IPS DF 4.7 (cell line): ENCODE results near the gene RASGRP2.

ENCODE experiments used
- DNase-seq: peaks from one replicate; pipeline ENCODE4 v3.0.0-alpha.2; 2013; ENCODE audit warnings: low spot score; ENCODE audit errors: extremely low read depth

RASGRP2 gene

DNA sequence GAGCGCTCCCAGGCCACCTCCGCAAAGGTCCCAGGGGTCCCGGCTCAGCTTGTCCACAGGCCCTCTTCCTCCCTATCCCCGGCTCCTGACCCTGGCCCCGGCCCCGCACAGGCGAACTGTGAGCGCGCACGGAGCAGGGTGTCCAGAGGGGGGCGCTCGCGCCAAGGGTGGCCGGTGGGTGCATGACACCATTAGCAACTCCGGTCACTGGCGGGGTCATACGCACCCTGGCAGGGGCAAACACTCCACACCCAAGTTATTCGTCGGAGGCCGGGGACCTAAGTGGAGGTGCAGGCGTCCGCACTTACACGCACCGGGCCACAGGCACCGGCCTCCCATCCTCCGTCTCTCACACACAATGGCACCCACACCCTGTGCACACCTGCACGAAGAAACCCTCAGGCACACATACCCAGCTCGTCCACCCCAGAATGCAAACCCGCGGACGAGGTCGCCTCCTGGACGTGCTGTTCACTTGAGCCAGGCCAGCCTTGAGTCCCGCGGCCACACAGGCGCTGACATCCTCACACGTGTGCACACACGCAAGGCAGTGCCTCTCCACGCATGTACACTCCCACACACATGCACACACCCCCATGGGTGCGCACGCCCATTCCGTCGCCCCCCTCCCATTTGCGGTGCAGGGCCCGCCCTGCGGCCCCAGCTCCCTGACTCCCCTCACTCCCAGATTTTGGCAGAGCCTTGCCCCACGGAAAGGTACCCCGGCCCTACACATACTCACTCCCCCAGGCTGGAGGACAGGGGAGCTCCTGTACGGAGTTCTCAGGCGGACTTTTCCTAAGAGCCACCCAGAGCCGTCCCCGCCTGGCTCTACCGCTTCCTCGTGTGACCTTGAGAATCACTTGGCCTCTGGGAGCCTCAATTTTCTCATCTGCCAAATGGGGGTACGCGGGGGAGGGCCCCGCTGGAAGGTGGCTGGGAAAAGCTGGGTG, at the start of gene RASGRP2:
RASGRP2 (minus strand) TSS at position 552 of the 953 bp plus-strand sequence. CDS start 1,276 bp downstream, outside the sequence.
- no peak for DNase-seq

DNA sequence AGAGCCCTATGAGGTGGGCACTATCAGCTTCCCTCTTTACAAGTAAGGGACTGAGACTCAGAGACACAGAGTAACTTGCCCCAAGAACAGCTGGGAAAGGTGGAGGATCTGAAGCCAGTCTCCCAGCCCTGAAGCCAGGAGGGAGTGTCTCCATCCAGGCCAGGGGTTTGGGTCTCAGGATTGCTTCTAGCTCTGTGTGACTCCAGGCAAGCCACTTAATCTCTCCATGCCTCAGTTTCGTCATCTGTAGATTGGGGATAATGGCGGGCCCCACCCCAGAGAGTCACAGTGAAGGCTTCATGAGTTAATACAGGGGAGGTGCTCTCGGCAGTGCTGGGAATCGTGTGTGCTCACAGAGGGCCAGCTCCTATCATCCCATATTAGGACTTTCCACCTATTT, 48.5 kb upstream of the RASGRP2 start:
- no peak for DNase-seq

DNA sequence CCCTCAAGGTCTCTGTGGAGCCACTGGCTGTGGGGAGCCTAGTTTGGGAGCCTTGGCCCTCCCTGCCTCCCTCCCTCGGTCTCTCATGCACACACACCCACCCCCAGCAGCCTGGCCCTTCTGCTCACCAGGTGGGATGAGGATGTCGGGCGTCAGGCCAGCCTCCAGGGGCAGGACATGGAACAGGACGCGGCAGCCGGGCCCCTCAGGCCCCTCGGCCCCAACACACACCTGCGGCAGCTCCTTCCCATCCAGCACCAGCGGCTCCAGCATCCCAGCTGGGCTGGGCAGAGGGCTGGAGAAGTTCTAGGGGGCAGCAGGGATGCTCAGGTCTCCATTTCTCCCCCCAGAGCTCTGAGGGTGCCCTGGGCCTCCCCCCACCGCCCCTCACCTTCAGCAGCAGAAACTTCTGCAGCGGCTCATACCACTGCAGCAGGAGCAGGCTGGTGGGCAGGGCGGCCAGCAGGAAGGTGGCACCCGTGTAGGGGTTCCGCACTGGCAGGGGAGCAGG, 47.9 kb upstream of the RASGRP2 start:
- DNase-seq: no peak

DNA sequence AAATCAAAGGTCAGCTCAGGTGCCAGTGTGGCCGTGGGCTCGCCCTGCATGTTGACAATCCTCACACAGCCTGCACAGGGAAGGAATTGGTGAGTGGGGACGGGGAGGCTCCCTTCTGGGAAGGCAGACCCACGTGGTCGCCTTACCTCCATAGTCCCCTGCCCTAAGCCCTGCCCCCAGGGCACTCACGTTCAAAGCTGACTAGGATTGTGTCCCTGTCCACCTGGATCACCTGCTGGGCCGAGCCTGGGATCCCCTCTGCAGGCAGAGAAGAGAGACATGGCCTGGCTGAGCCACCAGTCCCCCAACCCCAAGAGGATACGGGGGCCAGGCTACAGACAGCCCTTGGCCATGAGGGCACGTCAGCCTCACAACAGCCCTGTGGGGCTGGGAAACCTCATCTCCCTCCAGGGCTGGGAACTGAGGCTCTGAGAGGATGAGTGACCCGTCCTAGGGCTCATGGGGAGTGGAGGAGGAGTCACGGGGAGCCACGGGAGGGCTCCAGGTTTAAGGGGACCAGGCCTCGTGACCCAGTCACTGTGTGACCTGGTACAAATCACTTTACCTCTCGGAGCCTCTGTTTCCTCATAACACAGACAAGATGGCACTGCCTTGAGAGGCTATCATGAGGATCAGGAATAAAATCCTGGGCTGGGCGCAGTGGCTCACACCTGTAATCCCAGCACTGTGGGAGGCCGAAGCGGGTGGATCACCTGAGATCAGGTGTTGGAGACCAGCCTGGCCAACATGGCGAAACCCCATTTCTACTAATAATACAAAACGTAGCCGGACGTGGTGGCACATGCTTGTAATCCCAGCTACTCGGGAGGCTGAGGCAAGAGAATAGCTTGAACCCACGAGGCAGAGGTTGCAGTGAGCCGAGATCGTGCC, 46.5 kb upstream of the RASGRP2 start:
- DNase-seq: no peak

- DNase-seq: no peak
These were observed 45.6 kb upstream of the RASGRP2 start for GRCh38 chr11:64789331-64790204.

DNA sequence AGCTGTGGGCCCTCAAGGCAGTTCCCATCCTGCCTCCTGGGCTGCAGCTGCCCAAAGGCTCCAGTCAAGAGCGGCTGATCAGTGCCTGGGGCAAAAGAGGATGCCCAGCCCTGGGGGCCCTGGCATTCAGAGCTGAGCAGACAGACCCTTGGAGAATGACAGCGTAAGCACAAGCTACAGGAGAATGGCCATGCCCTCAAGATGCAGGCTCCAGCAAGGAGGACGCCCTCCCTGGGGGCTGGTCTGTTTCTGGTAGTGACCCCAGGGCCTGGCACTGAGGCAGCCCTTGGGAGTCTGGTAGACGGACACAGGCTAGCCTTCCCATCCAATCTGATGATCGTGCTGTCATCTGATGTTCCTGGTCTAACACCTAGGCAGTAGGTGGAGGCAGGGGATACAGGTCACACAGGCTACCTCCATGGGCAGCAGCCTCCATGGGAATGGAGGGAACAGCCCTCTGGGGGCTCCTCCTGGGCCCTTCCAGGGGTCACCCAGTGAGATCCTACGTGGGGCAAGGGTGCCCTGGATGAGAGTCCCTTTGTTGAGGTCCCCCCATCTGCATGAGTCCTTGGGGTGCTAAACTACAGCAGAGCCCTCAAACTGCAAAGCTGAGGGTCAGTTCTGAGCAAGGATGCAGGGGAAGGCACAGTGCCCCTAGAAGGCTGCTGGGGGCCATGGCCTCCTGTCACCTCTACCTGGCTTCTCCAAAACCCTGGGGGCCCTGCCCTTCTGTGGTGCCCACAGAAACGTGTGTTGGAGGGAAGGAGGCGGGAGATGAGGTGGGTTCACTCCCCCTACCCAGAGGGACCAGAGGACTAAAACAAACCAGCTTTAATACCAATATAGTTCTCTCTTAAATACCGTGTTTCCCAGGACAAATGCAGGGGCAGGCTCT, 44.6 kb upstream of the RASGRP2 start:
- DNase-seq: no peak

- DNase-seq: no peak
These were observed 43.8 kb upstream of the RASGRP2 start for GRCh38 chr11:64787526-64788320.

DNA sequence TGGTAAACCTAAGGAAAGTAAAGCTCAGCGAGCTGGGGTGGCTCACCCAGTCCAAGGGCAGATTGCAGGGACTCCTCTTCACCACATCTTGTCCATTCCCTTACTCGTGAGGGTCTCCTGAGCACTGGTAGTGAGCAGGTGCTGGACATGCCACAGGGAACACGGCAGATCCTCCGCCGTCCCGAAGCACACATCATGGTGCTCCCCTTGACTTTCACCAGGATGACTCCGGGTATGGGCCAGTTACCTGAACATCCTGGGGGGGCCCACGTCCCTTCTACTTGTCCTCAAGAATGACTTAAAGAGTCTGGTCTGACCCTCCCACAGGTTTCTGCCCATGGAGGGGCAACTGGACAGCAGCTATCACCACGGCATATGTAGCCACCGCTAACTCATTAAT, 42.4 kb upstream of the RASGRP2 start:
- no peak for DNase-seq

DNA sequence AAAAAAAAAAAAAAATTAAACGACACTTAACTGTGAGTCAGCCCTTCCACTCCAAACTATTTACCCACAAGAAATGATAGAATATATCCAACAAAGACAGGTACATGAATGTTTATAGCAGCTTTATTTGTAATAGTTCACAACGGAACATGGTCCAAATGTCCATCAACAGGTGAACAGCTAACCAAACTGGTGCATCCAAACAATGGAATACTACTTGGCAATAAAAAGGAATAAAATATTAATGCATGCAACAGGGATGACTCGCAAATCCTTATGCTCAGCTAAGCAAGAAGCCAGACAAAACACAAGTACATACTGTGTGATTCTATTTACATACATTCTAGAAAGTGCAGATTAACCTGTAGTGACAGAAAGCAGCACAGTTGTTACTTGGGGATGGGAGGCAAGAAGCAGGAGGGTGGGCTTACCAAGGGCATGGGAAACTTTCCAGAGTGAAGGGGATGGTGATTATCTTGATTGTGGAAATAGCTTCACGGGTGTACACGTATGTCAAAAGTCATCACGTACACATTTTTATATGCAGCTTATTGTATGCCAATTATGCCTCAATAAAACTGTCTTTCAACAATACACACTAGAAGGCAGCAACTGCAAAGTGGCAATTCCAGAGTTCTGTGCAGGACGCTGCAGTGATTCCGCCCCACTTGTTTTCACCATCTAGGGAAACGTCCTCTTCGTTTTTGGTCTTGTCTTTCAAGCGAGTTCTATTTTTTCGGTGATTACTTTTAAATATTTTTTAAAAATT, 41.1 kb upstream of the RASGRP2 start:
- no peak for DNase-seq

DNA sequence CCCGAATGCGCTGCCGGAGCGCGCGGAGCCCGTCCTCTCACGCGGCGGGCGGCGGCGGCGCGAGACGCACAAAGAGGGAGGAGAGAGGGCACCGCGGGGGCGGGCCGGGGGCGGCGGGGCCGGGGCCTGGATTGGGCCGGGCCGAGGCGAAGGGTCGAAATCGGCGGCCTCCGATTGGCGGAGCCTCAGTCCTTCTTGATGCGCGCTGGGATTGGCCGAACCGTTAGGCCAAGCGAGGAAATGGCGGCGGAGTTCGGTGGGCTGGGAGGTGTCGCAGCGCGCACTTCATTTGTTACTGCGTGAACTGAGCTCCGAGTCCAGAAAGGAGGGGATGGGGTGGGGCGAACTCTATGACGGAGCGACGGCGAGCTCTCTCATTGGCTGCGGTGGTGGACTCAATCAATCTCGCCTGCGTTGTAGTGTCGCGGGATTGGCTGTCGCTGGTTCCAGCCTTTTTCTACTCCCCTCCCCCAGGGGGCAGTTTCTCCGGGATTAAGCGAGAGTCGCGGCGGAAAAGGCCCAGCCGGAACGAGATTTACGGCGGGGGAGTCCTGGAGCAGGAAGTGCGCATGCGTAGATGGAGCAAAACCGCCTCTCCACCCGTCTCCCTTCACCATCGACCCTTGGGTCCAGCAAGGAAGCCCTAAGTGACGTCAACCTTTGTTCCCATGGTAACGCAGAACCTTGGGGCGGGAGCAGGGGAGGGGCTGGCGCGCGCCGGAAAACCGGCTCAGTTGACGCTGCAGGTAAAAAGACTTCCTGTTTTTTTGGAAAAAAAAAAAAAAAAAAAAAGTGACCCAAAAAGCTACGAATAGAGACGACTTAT, 34.7 kb upstream of the RASGRP2 start, which contains the start of gene SF1:
SF1 (minus strand) TSS at position 70 of the 826 bp plus-strand sequence. CDS start 150 bp downstream, outside the sequence.
- DNase-seq: peak; percentile 98

- no peak for DNase-seq
These were observed 34.2 kb upstream of the RASGRP2 start for GRCh38 chr11:64778223-64778472.

GRCh38 chr11:64777449-64778222, 33.7 kb upstream of the RASGRP2 start:
- no peak for DNase-seq

GRCh38 chr11:64776875-64777274, 32.9 kb upstream of the RASGRP2 start:
- DNase-seq: no peak

DNA sequence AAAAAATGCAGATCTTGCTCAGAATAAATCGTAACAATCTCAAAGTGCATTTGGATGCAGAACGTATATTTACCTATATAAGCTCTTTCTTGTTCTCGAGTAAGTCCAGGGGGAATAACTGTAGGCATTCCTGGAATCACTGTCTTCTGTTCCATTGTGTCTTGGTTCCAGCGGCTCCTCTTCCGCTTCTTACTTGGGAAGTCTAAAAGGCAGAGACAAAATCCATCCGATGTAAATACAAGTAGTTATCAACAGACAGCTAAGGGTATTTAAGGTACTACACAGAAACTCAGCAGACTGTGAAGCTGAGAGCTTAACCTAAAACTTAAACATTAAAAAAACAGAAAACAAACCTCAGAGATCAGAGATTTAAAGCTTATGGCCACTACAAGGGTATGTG, 32.5 kb upstream of the RASGRP2 start:
- DNase-seq: no peak

DNA sequence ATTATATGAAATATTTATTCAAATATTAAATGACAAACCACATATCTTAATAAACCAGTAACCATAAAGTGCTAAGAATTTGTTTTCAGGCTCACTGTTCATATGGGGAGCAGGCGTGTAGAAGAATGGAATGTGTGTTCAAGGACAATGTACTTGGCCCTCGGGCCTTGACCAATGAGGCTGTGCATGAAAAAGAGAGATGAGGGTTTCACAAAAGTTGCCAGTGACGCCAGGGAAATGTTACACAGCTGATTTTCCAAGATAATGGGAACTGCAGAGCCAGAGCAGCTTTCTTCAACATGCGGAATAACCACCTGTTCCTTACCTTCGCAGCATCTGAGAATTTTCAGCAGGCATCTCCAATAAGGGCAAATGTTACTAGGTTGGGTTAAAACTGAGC, 30.2 kb upstream of the RASGRP2 start:
- DNase-seq: no peak

GRCh38 chr11:64772303-64773018, 28.5 kb upstream of the RASGRP2 start:
- no peak for DNase-seq
